CD4-positive, alpha-beta T cell treated with Interleukin-10 for 1 hour (primary cell): ENCODE measurements around the gene MAP3K5.
"Not testable (repeated sequence)": the region's sequence is repeated elsewhere in the genome, so short reads cannot be mapped to it uniquely, and the experiment has no call there.

ENCODE experiments used
- DNase-seq: peaks from one replicate; pipeline ENCODE4 v3.0.0-alpha.2; 2020

The MAP3K5 gene

GRCh38 chr6:136769124-136769523 is 23.2 kb downstream of the MAP3K5 start:
- DNase-seq: no peak

GRCh38 chr6:136767570-136768309 is 24.5 kb downstream of the MAP3K5 start:
- DNase-seq: no peak

DNA sequence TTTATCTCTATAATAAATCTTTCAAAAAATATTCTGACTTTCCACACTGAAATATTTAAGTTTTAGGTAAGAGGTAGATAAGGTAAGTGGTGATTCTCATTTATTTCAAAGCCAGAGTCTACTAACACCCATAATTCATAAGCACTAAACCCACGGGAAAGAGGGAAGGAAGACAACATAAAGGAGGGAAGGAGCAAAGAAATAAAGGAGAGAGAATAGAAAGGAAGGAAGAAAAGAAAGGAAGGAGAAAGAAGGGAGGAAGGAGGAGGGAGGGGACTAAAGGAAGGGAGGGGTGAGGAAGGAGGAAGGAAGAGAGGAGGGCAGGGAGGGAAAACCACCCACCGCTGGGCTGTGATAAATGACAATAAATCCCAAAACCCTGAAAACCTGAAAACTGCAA is 25.2 kb downstream of the MAP3K5 start:
- no peak for DNase-seq

DNA sequence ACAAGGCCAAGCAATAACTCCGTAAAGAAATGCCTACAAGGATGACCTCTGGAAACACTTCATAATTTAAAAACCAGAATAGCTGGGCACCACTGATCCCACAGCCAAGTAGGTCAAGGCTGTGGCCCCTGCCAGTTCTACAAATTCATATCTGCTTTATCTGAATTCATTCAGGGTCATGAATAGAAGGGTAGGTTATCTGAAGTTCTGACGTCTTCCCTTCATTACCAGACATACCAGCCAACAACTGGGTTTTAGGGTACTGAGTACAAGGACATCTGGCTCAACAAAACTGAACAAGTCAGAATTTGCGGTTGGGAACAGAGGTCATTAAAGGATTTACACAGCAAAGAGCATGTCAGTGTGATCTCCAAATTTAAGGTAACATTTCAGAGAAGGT is 26.0 kb downstream of the MAP3K5 start:
- no peak for DNase-seq

DNA sequence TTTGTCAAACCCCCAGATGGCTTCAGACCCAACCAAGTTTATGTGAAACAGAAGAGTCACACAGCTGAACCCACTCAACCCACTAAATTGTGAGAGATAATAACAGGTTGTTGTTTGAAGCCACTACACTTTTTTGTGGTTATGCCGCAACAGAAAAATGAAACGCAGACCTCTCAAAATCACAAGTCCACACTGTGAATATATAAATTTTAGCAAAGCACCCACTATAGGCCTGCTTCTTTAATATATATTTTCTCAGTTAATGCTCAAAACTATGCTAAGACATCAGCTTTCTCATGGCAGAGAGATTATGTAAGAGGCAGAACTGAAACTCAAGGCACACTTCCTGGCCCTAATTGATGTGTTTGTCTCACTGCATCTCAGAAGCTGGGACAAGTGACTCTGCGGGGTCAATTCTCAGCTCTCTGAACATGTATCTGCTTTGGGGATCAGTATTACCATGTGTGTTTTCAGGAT is 27.7 kb downstream of the MAP3K5 start:
- DNase-seq: peak; percentile 51

DNA sequence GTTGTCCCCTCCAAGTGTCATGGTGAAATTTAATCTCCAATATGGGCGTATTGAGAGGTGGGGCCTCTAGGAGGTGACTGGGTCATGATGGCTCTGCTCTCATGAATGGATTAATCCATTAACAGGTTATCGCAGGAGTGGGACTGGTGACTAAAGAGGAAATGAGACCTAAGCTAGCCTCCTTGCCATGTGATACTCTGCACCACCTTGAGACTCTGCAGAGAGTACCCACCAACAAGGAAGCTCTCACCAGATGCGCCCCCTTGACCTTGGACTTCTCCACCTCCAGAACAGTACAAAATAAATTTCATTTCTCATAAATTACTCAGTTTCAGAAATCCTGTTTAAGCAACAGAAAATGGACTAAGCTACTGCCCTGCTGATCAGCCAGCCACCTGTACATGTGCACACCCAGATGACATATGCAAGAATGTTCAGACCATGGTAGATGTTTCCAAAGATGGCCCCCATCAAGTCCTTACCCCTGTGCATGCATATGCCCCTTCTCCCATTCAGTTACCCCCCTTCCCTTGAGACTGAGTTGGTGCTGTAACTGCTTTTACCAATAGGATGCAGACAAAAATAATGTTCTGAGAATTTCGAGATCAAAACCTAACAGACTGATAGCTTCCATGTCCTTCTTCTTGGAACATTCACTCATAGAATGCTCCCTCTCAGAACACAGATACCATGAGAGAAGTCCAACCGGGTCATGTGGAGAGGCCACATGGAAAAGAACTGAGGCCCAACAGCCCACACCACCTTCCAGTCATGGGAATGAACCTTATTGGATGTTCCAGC is 28.4 kb downstream of the MAP3K5 start:
- DNase-seq: no peak

- DNase-seq: no peak
These were observed 29.0 kb downstream of the MAP3K5 start for GRCh38 chr6:136763255-136763654.

DNA sequence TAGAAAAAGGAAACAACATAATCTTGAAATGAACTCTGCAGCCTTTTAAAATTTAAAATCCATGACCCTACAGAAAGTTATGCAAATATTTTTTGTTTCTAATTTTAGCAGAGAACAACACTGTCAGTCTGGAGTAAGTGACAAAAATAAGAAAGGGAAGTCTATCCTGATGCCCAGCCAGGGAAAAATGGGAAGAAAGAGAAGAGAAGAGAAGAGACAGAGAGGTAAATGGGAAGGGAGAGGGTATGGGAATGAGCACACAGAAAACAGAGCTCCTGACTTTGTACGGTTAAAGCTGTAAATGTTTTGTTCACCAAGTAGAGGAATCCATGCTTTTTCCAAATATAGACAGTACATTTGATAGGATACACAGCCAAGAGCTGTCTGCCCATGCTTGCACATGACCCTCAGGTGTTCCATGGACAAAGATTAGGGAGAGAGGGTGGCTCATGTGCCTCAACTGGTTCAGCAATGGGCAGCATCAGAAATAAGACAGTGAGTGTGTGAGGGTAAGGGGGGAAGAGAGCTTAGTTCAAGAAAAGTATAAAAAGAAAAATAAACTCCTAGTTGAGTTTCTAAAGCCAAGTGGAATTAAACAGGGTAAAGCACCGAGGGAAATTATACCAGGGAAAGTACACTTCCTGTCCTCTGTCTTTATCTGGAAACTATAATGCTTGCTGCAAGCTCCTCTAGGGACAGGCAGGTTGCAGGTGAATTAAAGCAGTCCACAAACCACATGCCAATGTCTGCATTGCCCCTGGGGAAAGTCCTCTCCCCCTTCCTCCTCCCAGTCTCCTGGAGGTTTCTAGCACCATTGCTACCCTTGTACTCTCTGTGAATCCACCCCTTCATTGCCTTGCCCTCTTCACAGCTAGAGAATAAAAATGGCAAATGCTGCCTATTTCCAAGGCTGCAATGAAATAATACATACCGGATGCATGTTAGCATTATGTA is 30.0 kb downstream of the MAP3K5 start:
- DNase-seq: no peak

DNA sequence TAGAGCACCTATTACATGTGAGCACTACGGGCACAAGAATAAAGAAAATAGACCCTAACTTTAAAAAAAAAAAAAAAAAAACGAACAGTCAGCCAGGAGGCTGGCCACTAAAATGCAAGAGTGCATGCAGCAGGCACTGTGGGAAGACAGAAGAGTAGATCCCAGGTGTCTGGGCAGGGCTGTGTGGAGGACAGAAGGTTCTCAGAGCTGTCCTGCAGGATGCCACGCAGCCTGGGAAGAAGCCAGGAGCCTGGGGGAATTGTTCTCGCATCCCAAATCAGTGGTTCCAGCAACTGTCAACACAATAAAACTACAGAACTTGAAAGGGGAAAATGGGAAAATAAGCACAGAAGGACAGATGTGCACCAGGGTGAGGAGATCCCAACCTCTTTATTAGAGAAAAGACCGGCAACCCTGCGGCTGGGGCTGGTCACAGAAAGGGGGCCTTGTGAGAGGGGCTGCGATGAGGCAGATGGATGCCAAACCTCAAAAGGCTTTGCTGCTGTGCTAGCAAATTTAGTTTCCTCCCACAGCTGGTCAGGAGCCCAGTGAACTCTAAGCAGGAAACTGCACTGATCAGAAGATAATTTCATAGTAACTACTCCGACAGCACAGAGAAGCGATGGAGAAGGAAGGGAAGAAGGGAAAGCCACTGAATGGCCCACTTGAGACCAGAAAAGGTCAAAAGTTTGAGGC is 30.9 kb downstream of the MAP3K5 start:
- peak; percentile 54 for DNase-seq

GRCh38 chr6:136760781-136761180 is 31.5 kb downstream of the MAP3K5 start:
- DNase-seq: not testable (repeated sequence)

- DNase-seq: no peak
These were observed 35.1 kb downstream of the MAP3K5 start for GRCh38 chr6:136757150-136757549.

GRCh38 chr6:136754820-136755219 is 37.5 kb downstream of the MAP3K5 start:
- no peak for DNase-seq

GRCh38 chr6:136753624-136754023 is 38.7 kb downstream of the MAP3K5 start:
- DNase-seq: peak; percentile 80

DNA sequence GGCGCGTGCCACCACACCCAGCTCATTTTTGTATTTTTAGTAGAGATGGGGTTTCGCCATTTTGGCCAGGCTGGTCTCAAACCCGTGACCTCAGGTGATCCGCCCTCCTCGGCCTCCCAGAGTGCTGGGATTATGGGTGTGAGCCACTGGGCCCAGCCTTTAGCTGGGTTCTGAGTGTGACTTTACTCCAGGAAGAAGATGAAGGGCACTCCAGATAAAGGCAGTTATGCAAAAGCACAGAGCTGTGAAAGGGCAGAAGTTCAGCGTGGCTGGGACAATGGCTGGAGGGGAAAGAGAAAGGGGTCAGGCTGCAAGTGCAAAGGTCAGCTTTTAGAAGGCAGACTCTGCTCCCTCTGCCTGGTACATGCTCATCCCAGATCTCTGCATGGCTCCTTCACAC is 39.7 kb downstream of the MAP3K5 start:
- DNase-seq: no peak

GRCh38 chr6:136751991-136752390 is 40.3 kb downstream of the MAP3K5 start:
- DNase-seq: no peak

DNA sequence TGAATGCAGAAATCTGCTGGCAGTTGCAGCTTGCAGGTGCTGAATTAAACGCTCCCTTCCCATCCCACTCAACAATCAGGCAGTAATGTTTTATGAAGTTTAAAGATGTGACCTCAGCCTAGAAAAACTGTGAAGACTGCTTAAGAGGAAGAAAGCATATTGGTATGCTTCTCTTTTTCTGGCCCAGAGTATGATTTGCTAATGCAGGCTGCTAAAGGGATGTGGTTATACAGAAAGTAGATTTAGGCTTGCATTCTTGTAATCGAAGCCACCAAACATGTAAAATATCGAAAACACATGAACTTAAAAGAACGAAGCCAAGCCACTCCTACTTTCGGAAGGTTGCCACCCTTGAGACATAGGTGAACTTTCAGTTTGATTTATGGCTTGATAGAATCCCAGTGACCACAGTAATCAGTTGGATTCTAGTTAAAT is 40.7 kb downstream of the MAP3K5 start:
- DNase-seq: peak; percentile 66

DNA sequence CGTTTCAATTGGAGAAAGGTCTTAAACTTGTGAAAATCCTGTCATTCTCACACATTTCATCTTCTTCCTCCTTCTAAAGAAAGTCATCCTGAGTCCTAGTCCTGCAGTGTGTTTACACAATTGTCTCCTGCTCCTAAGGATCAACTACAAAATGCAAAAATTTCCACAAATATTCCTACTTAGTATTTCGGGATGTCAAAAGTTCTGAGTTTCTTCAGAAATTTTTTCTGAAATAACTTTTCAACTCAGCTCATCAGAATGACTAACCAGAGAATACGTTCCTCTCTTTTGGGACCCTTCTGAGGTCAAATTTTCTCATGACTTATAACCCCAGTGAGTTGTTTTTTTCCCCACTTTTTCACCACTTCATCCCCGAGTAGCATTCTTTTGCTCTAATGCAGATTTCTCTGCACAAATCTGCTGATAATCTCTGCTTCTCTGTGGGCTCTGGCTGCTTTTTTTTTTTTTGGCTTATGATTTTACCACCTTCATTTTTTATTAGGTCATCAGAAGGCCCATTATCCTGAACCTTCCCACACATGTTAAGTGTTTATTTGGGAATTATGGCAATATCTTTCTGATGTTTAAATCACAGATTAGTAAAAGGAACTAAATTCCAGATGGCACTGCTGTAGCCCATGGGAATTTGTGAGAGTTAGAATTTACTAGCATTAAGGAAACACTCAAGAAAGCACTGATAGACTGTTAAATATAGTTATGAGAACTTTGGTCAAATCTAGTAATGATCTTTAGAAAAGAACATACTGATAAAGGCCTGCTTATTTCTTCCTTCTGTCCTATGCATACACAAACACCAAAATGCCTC is 41.4 kb downstream of the MAP3K5 start:
- no peak for DNase-seq

- no peak for DNase-seq
These were observed 42.8 kb downstream of the MAP3K5 start for GRCh38 chr6:136749359-136749997.

DNA sequence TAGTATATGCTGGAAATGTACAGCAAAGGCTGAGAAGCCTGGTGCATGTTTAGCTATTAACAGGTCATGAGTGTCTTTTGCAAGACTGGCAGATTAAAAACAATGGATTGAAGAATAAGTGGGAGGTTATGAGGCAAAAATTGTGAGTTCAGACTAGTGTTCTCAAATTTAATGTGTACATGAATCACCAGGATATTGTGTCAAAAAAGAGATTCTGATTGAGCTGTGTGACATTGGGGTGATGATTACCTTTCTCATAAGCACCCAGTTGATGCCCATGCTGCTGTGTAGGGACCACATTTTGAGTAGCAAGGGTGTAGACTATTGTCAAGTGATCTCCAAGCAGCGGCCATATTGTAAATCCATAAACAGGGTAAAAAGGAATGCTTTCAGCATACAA is 44.8 kb downstream of the MAP3K5 start:
- no peak for DNase-seq

DNA sequence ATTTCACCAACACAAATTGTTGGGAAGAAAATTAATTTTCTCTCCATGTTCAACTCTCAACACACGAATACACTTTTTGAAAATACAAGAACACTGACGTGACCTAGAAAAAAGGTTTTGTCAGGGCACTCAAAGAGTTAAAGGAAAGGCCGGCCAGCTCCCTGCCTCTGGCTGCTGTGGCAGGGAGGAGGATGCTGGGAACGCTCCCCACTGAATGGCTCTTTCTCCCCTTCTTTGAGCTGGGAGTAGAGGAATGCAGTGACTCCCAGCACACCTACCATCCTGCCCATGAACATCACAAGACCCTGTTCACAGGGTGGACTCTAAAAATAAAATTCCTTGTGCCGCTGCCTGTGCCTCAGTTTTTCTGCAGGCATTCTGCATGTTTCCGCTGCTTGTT is 47.0 kb downstream of the MAP3K5 start:
- DNase-seq: no peak

DNA sequence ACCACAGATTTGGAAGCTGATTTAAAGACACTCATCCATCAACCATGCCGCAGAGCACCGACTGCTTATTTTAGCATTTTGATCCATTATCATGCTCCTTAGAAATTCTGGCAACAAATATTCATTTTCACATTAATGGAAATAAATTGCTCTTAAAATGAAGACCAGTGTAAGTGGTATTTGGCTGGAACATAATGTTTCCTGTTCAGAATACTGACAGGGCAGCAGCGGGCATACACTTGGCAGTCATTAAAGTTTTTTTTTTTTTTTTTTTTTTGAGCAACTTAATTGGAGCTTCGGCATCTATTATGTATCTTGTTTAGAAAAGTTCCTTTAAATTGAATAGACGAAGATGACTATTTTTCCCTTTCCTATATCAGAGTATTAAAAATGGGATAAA is 47.4 kb downstream of the MAP3K5 start:
- DNase-seq: no peak
